Measurements from ENCODE around the gene HPCAL1.

DNA sequence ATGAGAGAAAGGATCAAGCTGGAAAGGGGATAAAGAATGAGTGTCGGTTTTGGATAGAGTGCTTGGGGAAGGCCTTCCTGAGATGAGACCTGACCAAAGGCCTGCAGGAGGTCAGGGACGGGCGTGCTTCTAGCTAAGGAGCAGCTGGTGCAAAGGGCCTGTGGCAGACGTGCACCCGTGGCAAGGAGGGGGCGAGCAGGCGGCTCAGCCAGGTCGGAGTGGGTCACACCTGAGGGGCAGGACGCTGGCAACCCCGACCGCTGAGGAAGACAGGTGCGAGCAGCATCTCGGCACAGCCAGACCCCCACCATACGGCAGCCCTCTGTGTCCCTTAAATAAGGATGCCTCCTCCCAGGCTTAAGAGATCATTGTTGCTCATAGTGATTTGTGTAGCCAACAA lies 97.3 kb downstream of the HPCAL1 start:
- TF ChIP-seq, protein P1, sequence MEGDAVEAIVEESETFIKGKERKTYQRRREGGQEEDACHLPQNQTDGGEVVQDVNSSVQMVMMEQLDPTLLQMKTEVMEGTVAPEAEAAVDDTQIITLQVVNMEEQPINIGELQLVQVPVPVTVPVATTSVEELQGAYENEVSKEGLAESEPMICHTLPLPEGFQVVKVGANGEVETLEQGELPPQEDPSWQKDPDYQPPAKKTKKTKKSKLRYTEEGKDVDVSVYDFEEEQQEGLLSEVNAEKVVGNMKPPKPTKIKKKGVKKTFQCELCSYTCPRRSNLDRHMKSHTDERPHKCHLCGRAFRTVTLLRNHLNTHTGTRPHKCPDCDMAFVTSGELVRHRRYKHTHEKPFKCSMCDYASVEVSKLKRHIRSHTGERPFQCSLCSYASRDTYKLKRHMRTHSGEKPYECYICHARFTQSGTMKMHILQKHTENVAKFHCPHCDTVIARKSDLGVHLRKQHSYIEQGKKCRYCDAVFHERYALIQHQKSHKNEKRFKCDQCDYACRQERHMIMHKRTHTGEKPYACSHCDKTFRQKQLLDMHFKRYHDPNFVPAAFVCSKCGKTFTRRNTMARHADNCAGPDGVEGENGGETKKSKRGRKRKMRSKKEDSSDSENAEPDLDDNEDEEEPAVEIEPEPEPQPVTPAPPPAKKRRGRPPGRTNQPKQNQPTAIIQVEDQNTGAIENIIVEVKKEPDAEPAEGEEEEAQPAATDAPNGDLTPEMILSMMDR (IDR thresholded peaks at IDR 0.05), result no peak
- TF ChIP-seq POLR2A (IDR thresholded peaks at IDR 0.05), result no peak

Measured in body of pancreas (tissue), 4 donors.